ENCODE data around the gene FBXO17.
"Not testable (repeated sequence)": the region's sequence is repeated elsewhere in the genome, so short reads cannot be mapped to it uniquely, and the experiment has no call there.

The FBXO17 gene

GRCh38 chr19:38942471-38943181 lies 32.9 kb downstream of the FBXO17 start:
- no peak for DNase-seq

GRCh38 chr19:38941979-38942378 lies 33.6 kb downstream of the FBXO17 start:
- no peak for DNase-seq

GRCh38 chr19:38941466-38941865 lies 34.1 kb downstream of the FBXO17 start:
- DNase-seq = not testable (repeated sequence)

- DNase-seq = no peak
Measured at GRCh38 chr19:38939957-38940356, 35.6 kb downstream of the FBXO17 start.

GRCh38 chr19:38933544-38933943 lies 42.0 kb downstream of the FBXO17 start:
- no peak for DNase-seq

- peak; percentile 72 for DNase-seq
Measured at GRCh38 chr19:38932425-38933179, 42.9 kb downstream of the FBXO17 start.

- no peak for DNase-seq
Measured at GRCh38 chr19:38931521-38931793, 44.1 kb downstream of the FBXO17 start.

- peak; percentile 99 for DNase-seq
Measured at GRCh38 chr19:38930776-38931520, 44.6 kb downstream of the FBXO17 start, which contains the start of gene MRPS12. TSS of gene MRPS12 (plus strand) at chr19:38930944. CDS start at chr19:38931295, 351 bp downstream.

- peak; percentile 96 for DNase-seq
Measured at GRCh38 chr19:38929929-38930775, 45.4 kb downstream of the FBXO17 start, which contains the start of gene SARS2. TSS of gene SARS2 (minus strand) at chr19:38930763. CDS start at chr19:38930736, 27 bp downstream.

- DNase-seq = no peak
Measured at GRCh38 chr19:38928391-38929001, 47.0 kb downstream of the FBXO17 start.

- no peak for DNase-seq
Measured at GRCh38 chr19:38924388-38924787, 51.2 kb downstream of the FBXO17 start.

GRCh38 chr19:38922482-38922881 lies 53.1 kb downstream of the FBXO17 start:
- DNase-seq = no peak

- DNase-seq = no peak
Measured at GRCh38 chr19:38921420-38922274, 53.9 kb downstream of the FBXO17 start.

GRCh38 chr19:38920602-38921419 lies 54.7 kb downstream of the FBXO17 start:
- DNase-seq = no peak

GRCh38 chr19:38919837-38920601 lies 55.5 kb downstream of the FBXO17 start:
- no peak for DNase-seq

GRCh38 chr19:38918526-38918925 lies 57.0 kb downstream of the FBXO17 start:
- DNase-seq = no peak

- no peak for DNase-seq
Measured at GRCh38 chr19:38917921-38918491, 57.5 kb downstream of the FBXO17 start.

GRCh38 chr19:38917516-38917915 lies 58.0 kb downstream of the FBXO17 start:
- no peak for DNase-seq

Measured in activated effector memory CD4-positive, alpha-beta T cell treated with anti-CD3 and anti-CD28 coated beads, Interleukin-2, amount 50 U/mL, for 16 hours (primary cell).